Measurements from ENCODE around the gene C20orf204.

- TF ChIP-seq CTCF (IDR thresholded peaks at IDR 0.05; ENCODE audit: poor library complexity, severe bottlenecking) (no peak), EZH2 (IDR thresholded peaks at IDR 0.05; ENCODE audit: borderline replicate concordance, insufficient read depth, low read length, poor library complexity, severe bottlenecking) (no peak), SMC3 (conservative IDR thresholded peaks at IDR 0.05; ENCODE audit: poor library complexity) (no peak), REST (IDR thresholded peaks at IDR 0.05; ENCODE audit: borderline replicate concordance) (no peak), MXI1 (conservative IDR thresholded peaks at IDR 0.05; ENCODE audit: poor library complexity, severe bottlenecking) (no peak), RAD21 (conservative IDR thresholded peaks at IDR 0.05) (no peak), TAF1 (IDR thresholded peaks at IDR 0.05; ENCODE audit: low read depth) (no peak)
Observed at GRCh38 chr20:64074963-64075362, 39.0 kb downstream of the C20orf204 start.

Measured in neural cell (in vitro differentiated cells).